Keratinocyte (primary cell): ENCODE measurements around the gene SNX20. TPM values are rescaled to one million over a fixed set of nuclear protein-coding genes. Genes with fewer than 3 reads are reported as not detected.

Experiments used
- DNase-seq: peaks from one replicate; pipeline ENCODE4 v3.0.0-alpha.2; 2011; ENCODE audit warnings: low read depth, missing footprints, low spot score
- FAIRE-seq: peaks from 2 replicates; lab custom pipeline; 2011; peaks lifted over from hg19 to GRCh38; lab: Jason Lieb, UNC
- H2AFZ ChIP-seq: 2 replicates; pipeline ENCODE4 v1.6.0; 2012; ENCODE audit warnings: low read length, control low read depth, inconsistent platforms; ENCODE audit not compliant: control insufficient read depth
- H3K27ac ChIP-seq: 2 replicates; pipeline ENCODE4 v1.5.1; 2011; ENCODE audit warnings: low read length; ENCODE audit not compliant: control insufficient read depth, insufficient read depth
- H3K27me3 ChIP-seq: 3 replicates; pipeline ENCODE4 v1.6.0; 2011; ENCODE audit warnings: low read length; ENCODE audit not compliant: control insufficient read depth, insufficient read depth; ENCODE audit errors: extremely low read depth
- H3K36me3 ChIP-seq, 2 experiments: 2 replicates in 1 of 2; 3 replicates in 1 of 2; pipeline ENCODE4 v1.5.1; 2011; ENCODE audit warnings: low read length in 2 of 2, mild to moderate bottlenecking in 1 of 2; ENCODE audit not compliant: control insufficient read depth in 2 of 2, insufficient read depth in 2 of 2; ENCODE audit errors: extremely low read depth in 1 of 2
- H3K4me1 ChIP-seq: 3 replicates; pipeline ENCODE4 v1.5.1; 2011; ENCODE audit warnings: low read length; ENCODE audit not compliant: control insufficient read depth, insufficient read depth; ENCODE audit errors: extremely low read depth
- H3K4me2 ChIP-seq: 3 replicates; pipeline ENCODE4 v1.6.0; 2011; ENCODE audit warnings: low read depth, low read length; ENCODE audit not compliant: control insufficient read depth, insufficient read depth; ENCODE audit errors: extremely low read depth
- H3K4me3 ChIP-seq, 3 experiments: fragments of 200-600 bp in 1 of 3; sonication (generic) in 1 of 3; 2 replicates in 2 of 3; 3 replicates in 1 of 3; pipeline ENCODE4 v1.5.1; 2011 to 2016; ENCODE audit warnings: low read length in 3 of 3, mild to moderate bottlenecking in 3 of 3, control low read depth in 2 of 3, inconsistent platforms in 1 of 3, low read depth in 1 of 3, mixed read lengths in 1 of 3, mixed run types in 1 of 3, moderate library complexity in 1 of 3; ENCODE audit not compliant: control insufficient read depth in 2 of 3, insufficient read depth in 2 of 3; ENCODE audit errors: extremely low read depth in 1 of 3
- H3K79me2 ChIP-seq: 2 replicates; pipeline ENCODE4 v1.6.0; 2012; ENCODE audit warnings: low read length; ENCODE audit not compliant: control insufficient read depth, insufficient read depth
- H3K9ac ChIP-seq: 3 replicates; pipeline ENCODE4 v1.6.0; 2011; ENCODE audit warnings: low read length; ENCODE audit not compliant: control insufficient read depth, insufficient read depth; ENCODE audit errors: extremely low read depth
- H3K9me1 ChIP-seq: 3 replicates; pipeline ENCODE4 v1.6.0; 2011; ENCODE audit warnings: low read length; ENCODE audit not compliant: control insufficient read depth, insufficient read depth; ENCODE audit errors: extremely low read depth
- H3K9me3 ChIP-seq: 2 replicates; pipeline ENCODE4 v1.5.1; 2012; ENCODE audit warnings: low read depth, low read length; ENCODE audit not compliant: control insufficient read depth
- H4K20me1 ChIP-seq: 3 replicates; pipeline ENCODE4 v1.6.0; 2011; ENCODE audit warnings: low read length; ENCODE audit not compliant: control insufficient read depth, insufficient read depth; ENCODE audit errors: extremely low read depth
- CTCF ChIP-seq, 3 experiments: IDR thresholded peaks in 1 of 3; conservative IDR thresholded peaks in 1 of 3; optimal IDR thresholded peaks in 1 of 3; 2 replicates in 2 of 3; 3 replicates in 1 of 3; pipeline versions ENCODE3 to v1.5.1; 2011; ENCODE audit warnings: low read length in 3 of 3, mild to moderate bottlenecking in 3 of 3, moderate library complexity in 2 of 3, control low read depth in 1 of 3, inconsistent platforms in 1 of 3; ENCODE audit not compliant: insufficient read depth in 2 of 3; ENCODE audit errors: extremely low read depth in 1 of 3
- EZH2 ChIP-seq: IDR thresholded peaks from one replicate; pipeline ENCODE4 v1.6.1; 2012; ENCODE audit warnings: inconsistent platforms, mild to moderate bottlenecking, low read length, moderate library complexity
- dilution Hi-C: fragments of 300-500 bp; cut with MboI; formaldehyde crosslinking; loops from one replicate; pipeline ENCODE4 v1.7.0; 2020; ENCODE audit warnings: low sequenced_read_pairs; ENCODE audit not compliant: extremely low pct_ligation_motif_present
- polyA plus RNA-seq, 5 experiments: library from polyadenylated mRNA; depleted of rRNA in 3 of 5; stranded (reverse) in 3 of 5; stranded (forward) in 1 of 5; unstranded in 1 of 5; fragments of >200 nt; gene quantifications; 1 replicate in 1 of 5; 2 replicates in 3 of 5; 3 replicates in 1 of 5; pipeline versions ENCODE4 v1.2.1 to v1.2.3, GENCODE V29; 2011 to 2012; ENCODE audit warnings: missing spikeins in 2 of 5, low read depth in 1 of 5, low replicate concordance in 1 of 5

The SNX20 gene
- polyA plus RNA-seq, 1 donor (not counting 4 experiments of a cell fraction or from before 2014, with no cell fraction given), result not detected

- Histone ChIP-seq H3K36me3 (no peaks in the 10 kb centered on the region), H3K9ac (no peak overlapping the region), H3K4me3 (no peak overlapping the region), H3K79me2 (no peaks in the 10 kb centered on the region), H4K20me1 (no peaks in the 10 kb centered on the region), H3K27me3 (no peaks in the 10 kb centered on the region), H2AFZ (no peak overlapping the region), H3K27ac (no peak overlapping the region), H3K4me2 (no peak overlapping the region), H3K9me3 (no peaks in the 10 kb centered on the region), H3K4me1 (no peaks in the 10 kb centered on the region), H3K9me1 (no peaks in the 10 kb centered on the region)
- DNase-seq (no peak), FAIRE-seq (no peak)
- no peak for TF ChIP-seq CTCF (optimal IDR thresholded peaks at IDR 0.05 in 1 of 3, IDR thresholded peaks at IDR 0.05 in 1 of 3, conservative IDR thresholded peaks at IDR 0.05 in 1 of 3; ENCODE audit: extremely low read depth in 1 of 3, insufficient read depth in 2 of 3, low read length in 3 of 3)
- TF ChIP-seq EZH2, result no peak
- dilution Hi-C loops, result no loop called here
Observed at GRCh38 chr16:50684823-50685461, 3.8 kb upstream of the SNX20 start.

- Histone ChIP-seq H3K4me3 (no peak overlapping the region), H3K79me2 (no peaks in the 10 kb centered on the region), H2AFZ (no peak overlapping the region), H3K9ac (no peak overlapping the region), H3K4me1 (no peaks in the 10 kb centered on the region), H3K27ac (no peak overlapping the region), H3K4me2 (no peak overlapping the region), H3K27me3 (no peaks in the 10 kb centered on the region), H3K36me3 (no peaks in the 10 kb centered on the region), H3K9me3 (no peaks in the 10 kb centered on the region), H4K20me1 (no peaks in the 10 kb centered on the region), H3K9me1 (no peaks in the 10 kb centered on the region)
- DNase-seq (no peak), FAIRE-seq (no peak)
- dilution Hi-C loops, result no loop called here
- TF ChIP-seq EZH2 (no peak), CTCF (optimal IDR thresholded peaks at IDR 0.05 in 1 of 3, IDR thresholded peaks at IDR 0.05 in 1 of 3, conservative IDR thresholded peaks at IDR 0.05 in 1 of 3; ENCODE audit: extremely low read depth in 1 of 3, insufficient read depth in 2 of 3, low read length in 3 of 3) (no peak)
Observed at GRCh38 chr16:50683689-50684374, 2.7 kb upstream of the SNX20 start.
